D721Med (cell line): ENCODE data around the gene AMN.

Experiments used
- DNase-seq: peaks from one replicate; pipeline ENCODE4 v3.0.0; 2011; ENCODE audit warnings: low spot score; ENCODE audit not compliant: insufficient read length
- FAIRE-seq: peaks from 2 replicates; lab custom pipeline; 2011; peaks lifted over from hg19 to GRCh38; lab: Jason Lieb, UNC
- TF ChIP-seq, protein P1 (sequence below): IDR thresholded peaks from 2 replicates; pipeline ENCODE4 v1.5.1; 2012; ENCODE audit warnings: mild to moderate bottlenecking, control low read depth; ENCODE audit not compliant: insufficient read depth; ENCODE audit errors: missing control alignments

The AMN gene

DNA sequence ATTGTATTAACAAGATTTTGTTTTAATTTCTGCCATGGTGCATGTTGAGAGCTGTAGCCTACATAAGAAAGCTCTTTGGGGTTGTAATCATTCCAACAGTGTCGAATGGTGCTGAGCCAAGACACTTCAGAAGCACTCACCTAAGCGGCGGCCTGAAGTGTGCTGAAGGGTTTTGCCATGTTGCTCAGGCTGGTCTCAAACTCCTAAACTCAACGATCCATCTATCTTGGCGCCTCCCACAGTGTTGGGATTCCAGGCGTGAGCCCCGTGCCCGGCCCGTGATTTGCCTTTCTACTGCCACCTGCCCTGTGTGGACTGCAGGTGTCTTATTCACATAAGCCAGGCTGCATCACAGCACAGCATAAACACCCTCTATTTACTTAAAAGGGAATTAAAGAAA lies 48.9 kb downstream of the AMN start:
- DNase-seq = no peak
- FAIRE-seq = no peak
- TF ChIP-seq, protein P1, sequence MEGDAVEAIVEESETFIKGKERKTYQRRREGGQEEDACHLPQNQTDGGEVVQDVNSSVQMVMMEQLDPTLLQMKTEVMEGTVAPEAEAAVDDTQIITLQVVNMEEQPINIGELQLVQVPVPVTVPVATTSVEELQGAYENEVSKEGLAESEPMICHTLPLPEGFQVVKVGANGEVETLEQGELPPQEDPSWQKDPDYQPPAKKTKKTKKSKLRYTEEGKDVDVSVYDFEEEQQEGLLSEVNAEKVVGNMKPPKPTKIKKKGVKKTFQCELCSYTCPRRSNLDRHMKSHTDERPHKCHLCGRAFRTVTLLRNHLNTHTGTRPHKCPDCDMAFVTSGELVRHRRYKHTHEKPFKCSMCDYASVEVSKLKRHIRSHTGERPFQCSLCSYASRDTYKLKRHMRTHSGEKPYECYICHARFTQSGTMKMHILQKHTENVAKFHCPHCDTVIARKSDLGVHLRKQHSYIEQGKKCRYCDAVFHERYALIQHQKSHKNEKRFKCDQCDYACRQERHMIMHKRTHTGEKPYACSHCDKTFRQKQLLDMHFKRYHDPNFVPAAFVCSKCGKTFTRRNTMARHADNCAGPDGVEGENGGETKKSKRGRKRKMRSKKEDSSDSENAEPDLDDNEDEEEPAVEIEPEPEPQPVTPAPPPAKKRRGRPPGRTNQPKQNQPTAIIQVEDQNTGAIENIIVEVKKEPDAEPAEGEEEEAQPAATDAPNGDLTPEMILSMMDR = no peak

DNA sequence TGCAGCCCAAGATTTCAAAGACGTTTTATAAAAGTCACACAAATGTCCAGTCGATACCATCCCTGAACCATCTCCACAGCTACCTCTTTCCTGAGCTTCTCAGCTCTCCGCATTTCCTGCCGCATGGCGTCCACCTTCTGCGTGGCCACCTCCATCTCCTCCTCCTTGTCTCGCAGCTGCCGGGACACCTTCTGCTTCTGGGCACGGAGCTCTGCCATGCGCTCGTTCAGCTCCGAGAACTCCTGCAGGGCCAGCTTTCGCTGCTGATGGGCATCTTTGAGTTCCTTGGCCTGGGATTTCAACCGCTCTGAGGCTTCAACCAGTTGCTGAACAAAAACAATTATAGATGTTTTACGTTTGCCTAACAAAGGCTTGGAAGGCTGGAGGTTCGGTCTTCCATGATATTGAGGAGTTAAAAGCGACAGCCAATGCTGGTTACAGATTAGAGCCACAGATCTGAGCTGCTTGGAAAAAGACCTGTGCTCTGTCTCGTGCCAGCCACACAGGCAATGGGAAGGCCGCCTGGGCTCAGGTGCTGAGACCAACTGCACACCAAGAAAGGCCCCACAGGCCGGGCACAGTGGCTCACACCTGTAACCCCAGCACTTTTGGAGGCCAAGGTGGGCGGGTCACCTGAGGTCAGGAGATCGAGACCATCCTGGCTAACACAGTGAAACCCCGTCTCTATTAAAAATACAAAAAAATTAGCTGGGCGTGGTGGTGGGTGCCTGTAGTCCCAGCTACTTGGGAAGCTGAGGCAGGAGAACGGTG lies 49.6 kb downstream of the AMN start:
- TF ChIP-seq, protein P1 = no peak
- FAIRE-seq = no peak
- no peak for DNase-seq

DNA sequence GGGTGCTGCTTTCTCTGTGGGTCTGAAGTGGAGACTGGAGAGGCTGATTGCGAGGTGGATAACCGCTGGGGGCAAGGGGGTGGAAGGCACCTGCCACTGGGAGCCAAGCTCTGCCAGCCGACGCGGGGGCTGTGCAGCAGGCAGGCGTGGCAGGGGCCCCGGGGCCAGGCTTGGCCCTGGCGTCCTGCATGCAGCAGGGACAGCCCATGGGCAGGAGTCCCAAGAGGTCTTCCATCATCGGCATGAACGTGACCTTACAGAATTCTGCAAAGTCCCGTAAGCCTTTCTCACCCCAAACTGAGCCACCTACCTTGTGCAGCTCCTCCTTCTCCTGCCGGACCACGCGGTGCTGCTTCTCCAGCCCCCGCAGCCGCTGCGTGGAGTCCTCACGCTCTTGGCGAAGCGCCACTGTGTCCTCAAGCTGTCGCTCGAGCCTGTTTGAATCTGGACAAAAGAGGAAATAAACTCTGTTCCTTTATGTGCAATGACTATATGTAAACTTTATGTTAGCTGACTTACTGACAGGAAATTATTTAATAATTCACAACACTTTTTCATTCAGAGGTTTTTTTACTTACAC lies 51.3 kb downstream of the AMN start:
- TF ChIP-seq, protein P1 = no peak
- no peak for DNase-seq
- no peak for FAIRE-seq

DNA sequence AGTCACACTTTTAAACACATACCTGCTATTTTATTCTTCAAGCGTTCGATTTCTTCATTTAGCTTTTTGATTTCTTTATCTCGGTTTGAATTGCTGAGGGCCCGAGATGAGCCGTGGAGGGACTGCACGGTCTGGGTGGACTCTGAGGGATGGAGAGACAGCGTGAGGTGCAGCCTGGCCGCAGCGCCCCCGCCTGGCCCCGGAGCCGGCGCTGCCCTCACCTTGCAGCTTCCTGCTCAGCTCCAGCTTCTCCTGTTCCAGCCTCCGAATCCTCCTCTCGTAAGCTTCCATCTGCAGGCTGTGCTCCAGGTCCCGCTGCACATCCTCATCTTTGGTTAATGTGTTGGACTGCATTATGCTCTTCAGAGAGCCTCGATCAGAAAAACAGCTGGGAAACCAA lies 53.2 kb downstream of the AMN start:
- no peak for DNase-seq
- FAIRE-seq = no peak
- TF ChIP-seq, protein P1 = no peak

DNA sequence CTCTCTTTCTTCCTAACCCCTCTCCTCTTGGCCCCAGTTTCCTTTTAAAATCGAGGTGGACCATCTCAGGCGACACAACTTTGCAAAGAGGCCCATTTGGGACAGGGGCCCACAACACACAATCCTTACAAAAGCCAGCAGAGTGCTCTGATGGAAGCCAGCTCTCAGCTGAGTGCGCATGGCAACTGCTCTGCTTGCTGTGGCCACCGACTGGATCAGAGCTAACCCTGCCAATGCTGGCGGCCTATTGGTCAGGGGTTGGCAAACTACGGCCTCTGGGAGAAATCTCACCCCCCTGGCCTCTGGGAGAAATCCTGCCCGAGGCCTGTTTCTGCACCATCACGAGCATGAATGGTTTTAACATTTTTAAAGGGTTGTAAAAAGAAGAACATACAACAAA lies 55.0 kb downstream of the AMN start:
- FAIRE-seq (no peak), DNase-seq (no peak)
- TF ChIP-seq, protein P1 = no peak

DNA sequence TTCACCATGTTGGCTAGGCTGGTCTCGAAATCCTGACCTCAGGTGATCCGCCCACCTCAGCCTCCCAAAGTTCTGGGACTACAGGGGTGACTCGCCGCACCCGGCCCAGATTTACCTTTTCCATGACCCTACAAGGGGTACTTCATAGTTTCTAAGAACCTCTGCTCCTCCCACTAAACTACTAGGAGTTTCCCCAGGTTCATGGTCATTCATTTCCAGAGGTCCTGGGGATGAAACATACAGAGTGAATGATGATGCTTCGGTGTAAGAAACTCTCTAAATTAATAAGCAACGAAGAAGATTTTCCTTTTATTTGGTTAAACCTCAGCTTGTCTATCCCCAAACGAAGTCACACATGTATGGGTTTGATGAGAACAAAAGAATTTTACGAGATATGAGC lies 56.9 kb downstream of the AMN start:
- no peak for FAIRE-seq
- DNase-seq = no peak
- TF ChIP-seq, protein P1 = no peak

DNA sequence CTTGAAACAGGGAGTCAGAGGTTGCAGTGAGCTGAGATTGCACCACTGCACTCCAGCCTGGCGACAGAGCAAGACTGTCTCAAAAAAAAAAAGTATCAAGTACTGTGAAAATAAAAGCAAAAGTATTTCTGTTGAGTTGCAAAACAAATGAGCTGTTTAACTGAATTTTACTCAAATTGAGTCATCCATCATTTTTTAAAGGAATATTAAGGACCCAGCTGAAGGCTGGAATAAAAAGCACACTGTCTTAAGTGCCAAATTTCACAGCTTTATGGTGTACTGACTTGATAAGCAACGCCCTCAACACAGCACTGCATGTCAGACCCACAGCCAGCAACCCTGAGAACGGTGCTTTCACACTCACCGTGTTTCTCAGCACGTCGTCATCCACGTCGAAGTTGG lies 57.9 kb downstream of the AMN start:
- FAIRE-seq (no peak), DNase-seq (no peak)
- TF ChIP-seq, protein P1 = no peak
